ENCODE data around the gene SYT11.

SYT11 gene

DNA sequence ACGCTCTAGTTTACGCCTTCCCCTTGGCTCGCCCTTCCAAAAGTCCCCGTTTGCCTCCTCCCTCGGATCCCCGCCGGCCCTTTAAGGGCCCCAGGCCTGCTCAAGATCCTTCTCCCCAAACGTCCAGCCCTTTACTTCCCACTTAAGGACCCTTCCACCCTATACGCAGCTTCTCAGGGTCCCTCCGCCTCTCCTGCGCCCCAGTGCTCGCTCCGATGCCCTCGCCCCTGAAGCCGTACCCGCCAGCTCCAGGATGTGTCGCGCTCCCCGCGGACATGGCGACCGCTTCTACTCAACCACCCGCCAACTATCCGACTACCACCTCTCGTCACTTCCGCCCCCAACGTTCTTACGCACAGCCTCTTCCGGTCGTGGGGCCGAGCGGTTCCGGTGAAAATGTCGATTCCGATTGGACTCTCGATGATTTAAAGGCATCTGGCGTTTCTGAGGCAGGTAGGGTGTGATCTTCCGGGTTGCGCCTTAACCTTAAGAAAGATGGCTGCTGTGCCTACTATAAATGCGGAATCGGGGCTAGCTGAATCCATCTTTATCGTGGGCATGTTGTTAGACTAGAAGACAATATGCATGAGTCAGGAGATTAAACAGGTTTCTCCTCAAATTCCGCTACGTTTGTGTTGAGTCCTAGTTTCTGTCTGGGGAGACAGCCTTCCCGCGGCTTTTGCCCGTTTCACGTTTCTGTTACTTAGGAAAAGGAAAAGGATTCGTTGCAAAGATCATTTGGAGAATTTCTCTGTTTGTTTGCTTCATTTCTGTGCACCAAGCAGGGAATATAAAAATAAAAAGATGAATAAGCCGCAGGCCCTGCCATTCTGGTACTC is 74.9 kb downstream of the SYT11 start, which contains the start of gene KHDC4:
Gene KHDC4, minus strand, starts transcription at position 317 of the 839 bp plus-strand sequence. Its CDS starts 40 bp downstream, at position 277.
- H3K27me3 ChIP-seq (ENCODE audit: insufficient read depth, low read length), result no peaks in the 10 kb centered on the region
- peaks cover 46% of the 10 kb centered on the region for H3K36me3 ChIP-seq (ENCODE audit: insufficient read depth, low read length)
- no peaks in the 10 kb centered on the region for H4K20me1 ChIP-seq (ENCODE audit: insufficient read depth, low read length)
- H3K27ac ChIP-seq (ENCODE audit: low read depth, low read length, poor library complexity, severe bottlenecking), result peak within 1 kb of the TSS; percentile 79
- no peaks in the 10 kb centered on the region for H3K9me3 ChIP-seq (ENCODE audit: low read length)
- TF ChIP-seq, protein P1, sequence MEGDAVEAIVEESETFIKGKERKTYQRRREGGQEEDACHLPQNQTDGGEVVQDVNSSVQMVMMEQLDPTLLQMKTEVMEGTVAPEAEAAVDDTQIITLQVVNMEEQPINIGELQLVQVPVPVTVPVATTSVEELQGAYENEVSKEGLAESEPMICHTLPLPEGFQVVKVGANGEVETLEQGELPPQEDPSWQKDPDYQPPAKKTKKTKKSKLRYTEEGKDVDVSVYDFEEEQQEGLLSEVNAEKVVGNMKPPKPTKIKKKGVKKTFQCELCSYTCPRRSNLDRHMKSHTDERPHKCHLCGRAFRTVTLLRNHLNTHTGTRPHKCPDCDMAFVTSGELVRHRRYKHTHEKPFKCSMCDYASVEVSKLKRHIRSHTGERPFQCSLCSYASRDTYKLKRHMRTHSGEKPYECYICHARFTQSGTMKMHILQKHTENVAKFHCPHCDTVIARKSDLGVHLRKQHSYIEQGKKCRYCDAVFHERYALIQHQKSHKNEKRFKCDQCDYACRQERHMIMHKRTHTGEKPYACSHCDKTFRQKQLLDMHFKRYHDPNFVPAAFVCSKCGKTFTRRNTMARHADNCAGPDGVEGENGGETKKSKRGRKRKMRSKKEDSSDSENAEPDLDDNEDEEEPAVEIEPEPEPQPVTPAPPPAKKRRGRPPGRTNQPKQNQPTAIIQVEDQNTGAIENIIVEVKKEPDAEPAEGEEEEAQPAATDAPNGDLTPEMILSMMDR (IDR thresholded peaks at IDR 0.05; ENCODE audit: low read length), result no peak
- no peak for TF ChIP-seq EZH2 (IDR thresholded peaks at IDR 0.05; ENCODE audit: borderline replicate concordance, low read length)
- peaks cover 5% of the 10 kb centered on the region; the same call in 1 of the 2 replicates for H3F3A ChIP-seq (ENCODE audit: insufficient read depth, low read length)
- peaks cover 34% of the 10 kb centered on the region for H3K79me2 ChIP-seq (ENCODE audit: insufficient read depth, low read length)
- peak within 1 kb of the TSS; percentile 95 for H3K9ac ChIP-seq (ENCODE audit: low read length)
- no peaks in the 10 kb centered on the region for H3K9me2 ChIP-seq (ENCODE audit: low read depth, low read length)
- peak within 1 kb of the TSS; percentile 56; the same call in 1 of the 2 replicates for H2AFZ ChIP-seq (ENCODE audit: low read length)
- H3K4me2 ChIP-seq (ENCODE audit: low read length), result peak within 1 kb of the TSS; percentile 78
- peak within 1 kb of the TSS; percentile 90 for H3K4me3 ChIP-seq (ENCODE audit: low read depth, low read length, poor library complexity, severe bottlenecking)
- H3K4me1 ChIP-seq (ENCODE audit: insufficient read depth, low read length, severe bottlenecking), result peaks cover 47% of the 10 kb centered on the region
